LHCN-M2 (cell line): ENCODE data around the gene GSE1. TPM values are rescaled to one million over a fixed set of nuclear protein-coding genes. Genes with fewer than 3 reads are reported as not detected.
A peak's percentile ranks its signal among the peaks of the same experiment; 100 is the strongest.

Experiments used
- DNase-seq: peaks from one replicate; pipeline ENCODE4 v3.0.0-alpha.2; 2012; ENCODE audit warnings: low read depth
- total RNA-seq: library from RNA; depleted of rRNA; stranded (reverse); fragments of >200 nt; gene quantifications from 2 replicates; pipeline ENCODE4 v1.2.3, GENCODE V29; 2014

The GSE1 gene
- total RNA-seq, 1 experiment from 2014 or later = 10.9 TPM

- DNase-seq = peak; percentile 82
Measured at GRCh38 chr16:85573696-85574641, 39.2 kb upstream of the GSE1 start.

GRCh38 chr16:85574672-85575475 lies 38.2 kb upstream of the GSE1 start:
- DNase-seq = no peak

GRCh38 chr16:85575920-85576319 lies 37.2 kb upstream of the GSE1 start:
- no peak for DNase-seq

DNA sequence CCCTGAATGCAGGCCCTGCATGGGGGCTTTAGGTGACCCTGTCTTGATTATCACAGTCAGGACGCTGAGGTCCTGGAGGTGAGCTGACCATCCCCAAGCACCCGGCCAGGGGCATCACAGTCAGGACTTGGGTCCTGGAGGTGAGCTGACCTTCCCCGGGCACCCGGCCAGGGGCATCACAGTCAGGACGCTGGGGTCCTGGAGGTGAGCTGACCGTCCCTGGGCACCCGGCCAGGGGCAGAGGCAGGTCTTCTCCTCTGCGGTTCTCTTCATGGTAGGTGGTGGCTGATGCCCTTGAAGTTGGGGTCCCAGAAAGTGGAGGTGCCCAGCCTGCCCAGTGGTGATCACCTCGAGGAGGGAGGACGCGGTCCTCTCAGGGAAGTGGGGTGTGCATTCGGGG lies 36.2 kb upstream of the GSE1 start:
- no peak for DNase-seq

- DNase-seq = no peak
Measured at GRCh38 chr16:85577899-85578598, 35.1 kb upstream of the GSE1 start.

DNA sequence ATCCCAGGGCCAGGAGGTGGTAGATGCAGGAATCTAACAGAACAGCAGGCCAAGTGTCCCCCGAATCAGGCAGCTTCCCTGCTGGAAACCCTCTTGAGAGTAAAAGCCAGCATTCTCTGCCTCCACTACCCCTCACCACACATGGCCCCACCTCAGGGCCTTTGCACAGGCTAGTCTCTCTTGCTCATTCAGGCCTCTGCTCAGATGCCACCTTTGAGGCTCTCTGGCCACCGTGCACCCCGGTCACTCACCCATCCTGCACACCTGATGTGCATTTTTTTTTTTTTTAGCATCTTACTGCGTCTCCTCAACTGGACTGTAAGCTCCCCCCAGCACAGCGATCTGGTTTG lies 34.5 kb upstream of the GSE1 start:
- DNase-seq = no peak

- no peak for DNase-seq
Measured at GRCh38 chr16:85579191-85579590, 33.9 kb upstream of the GSE1 start.

DNA sequence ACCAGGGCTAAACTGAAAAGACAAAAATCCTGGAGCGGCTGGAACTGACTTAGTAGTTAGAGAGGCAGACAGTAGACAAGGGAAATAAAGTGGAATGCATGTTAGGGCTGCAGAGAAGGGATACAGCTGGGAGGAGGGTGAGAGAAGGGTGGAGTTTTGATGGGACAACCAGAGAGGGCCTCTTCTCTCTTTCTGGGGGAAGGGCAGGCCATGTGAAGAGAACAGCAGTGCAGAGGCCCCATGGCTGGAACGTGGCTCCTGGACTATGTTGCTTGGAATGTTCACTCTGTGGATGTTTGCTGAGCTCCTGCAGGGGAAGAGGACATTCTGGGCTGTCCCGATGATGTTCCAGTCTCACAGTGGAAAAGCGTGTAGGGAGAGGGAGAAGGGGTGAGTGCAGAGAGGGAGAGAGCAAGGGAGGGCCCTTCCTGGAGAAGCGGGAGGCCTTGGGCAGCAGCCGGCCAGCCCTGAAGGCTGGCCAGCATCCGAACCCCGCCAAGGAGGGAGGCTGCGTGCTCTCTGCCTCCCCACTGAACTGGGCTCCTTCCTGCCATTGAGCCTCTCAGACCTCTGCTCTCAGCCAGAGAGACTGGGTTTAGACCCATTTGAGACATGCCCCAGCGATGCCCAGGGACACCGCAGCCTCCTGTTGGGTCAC lies 33.1 kb upstream of the GSE1 start:
- DNase-seq = no peak

DNA sequence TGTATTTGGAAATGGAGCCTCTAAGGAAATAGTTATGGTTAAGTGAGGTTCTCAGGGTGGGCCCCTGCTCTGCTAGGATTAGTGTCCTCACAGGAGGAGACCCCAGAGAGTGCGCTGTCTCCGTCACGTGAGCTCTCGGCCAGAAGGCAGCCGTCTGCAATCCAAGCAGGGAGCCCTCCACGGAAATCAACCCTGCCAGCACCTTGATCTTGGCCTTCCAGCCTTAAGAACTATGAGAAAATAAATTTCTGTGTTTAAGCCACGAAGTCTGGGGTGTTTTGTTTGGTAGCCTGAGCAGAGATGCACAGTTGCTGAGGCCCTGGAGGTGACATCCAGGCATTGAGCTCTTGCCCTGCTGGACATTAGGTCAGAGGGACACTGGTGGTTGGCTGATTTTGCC lies 32.4 kb upstream of the GSE1 start:
- no peak for DNase-seq

GRCh38 chr16:85582229-85582991 lies 30.7 kb upstream of the GSE1 start:
- DNase-seq = no peak

DNA sequence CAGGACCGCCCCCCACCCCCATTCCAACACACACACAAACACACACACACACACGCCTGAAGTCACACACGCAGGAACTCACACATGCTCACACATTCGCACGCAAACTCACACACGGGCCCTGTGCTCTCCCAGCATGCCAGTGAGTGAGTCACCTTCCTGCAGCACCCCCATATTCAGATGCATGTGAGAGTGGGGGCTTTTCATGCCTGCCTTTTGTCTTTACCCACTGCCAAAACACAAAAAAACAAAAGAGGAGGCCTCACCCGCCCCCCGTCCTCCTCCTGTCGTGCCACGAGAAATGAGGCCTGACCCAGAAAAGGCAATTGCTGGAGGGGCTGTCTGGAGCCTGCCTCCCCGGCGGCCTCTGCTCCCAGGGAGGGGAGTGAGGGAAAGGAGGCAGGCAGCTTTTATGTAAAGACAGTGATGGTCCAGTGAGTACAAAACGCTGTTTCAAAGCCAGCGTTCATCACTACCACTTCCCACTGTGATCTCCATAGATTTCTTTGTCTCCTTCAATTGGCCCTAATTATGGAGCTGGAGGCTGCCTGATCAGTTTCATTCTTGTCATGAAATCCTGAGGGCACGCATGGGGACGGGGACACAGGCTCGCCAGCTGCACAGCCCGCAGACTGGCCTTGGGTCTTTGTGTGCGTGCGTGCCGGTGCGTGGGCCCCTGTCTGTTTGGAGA lies 29.5 kb upstream of the GSE1 start:
- no peak for DNase-seq

DNA sequence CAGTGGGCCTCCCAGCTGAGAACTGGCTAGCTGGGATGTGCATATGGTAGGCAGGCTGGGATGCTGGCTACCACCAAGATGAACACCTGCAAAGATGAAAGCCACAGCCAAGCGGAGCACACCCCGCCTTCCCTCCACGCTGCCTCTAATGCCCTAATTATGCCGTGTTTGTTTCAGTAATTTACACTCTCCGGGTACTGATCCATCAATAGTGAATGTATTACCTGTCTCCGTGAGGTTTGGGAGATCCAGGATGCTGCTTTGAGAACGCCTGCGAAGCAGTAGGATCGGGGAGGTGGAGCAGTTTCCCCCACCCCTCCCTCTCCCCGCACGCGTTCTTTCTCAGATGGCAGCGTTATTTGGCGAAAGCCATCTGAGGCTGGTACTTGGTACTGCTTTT lies 28.9 kb upstream of the GSE1 start:
- no peak for DNase-seq

GRCh38 chr16:85584819-85585282 lies 28.3 kb upstream of the GSE1 start:
- no peak for DNase-seq

- no peak for DNase-seq
Measured at GRCh38 chr16:85585711-85586110, 27.4 kb upstream of the GSE1 start.

DNA sequence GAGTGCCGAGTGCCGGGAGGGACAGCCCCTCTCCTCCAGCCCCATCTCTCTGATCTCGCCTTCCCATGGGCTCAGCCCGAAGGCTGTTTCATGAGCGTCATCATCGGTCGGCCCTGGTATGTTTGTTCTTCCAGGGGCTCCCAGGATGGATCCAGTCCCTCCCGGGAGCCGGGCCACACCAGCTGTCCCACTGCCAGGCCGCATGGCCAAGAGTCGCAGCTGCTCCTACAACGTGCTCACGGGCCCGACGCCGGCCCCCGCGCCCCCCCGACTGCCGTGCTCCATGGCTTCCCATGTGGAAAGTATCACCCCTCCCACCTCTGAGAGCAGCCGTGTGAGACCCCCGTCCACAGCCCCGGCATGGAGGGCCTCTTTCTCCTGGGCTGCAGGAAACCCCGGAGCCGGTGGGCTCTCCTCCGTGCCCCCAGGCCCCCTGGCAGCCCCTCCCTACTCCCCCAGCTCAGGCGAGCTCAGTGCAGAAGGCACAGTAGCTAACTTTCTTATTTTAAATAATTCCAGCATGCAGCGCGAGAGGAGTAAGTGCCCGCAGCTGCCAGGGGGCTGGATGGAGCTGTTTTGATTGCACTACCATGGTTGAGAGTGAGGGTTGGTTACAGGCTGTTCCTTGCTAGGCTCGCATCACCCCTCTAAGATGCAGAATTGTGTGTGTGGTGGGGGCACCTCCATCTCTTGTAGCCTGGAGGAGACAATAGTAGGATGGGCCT lies 26.6 kb upstream of the GSE1 start:
- DNase-seq = peak; percentile 24

GRCh38 chr16:85587762-85588556 lies 25.2 kb upstream of the GSE1 start:
- DNase-seq = no peak

GRCh38 chr16:85588562-85589503 lies 24.3 kb upstream of the GSE1 start:
- DNase-seq = no peak
